ENCODE results near the gene ARHGAP12.

The ARHGAP12 gene

GRCh38 chr10:31757386-31757791, 171.2 kb downstream of the ARHGAP12 start:
- no peak for TF ChIP-seq CTCF (IDR thresholded peaks at IDR 0.05)
- H3K4me3 ChIP-seq = no peak overlapping the region

GRCh38 chr10:31756729-31757110, 171.9 kb downstream of the ARHGAP12 start:
- DNase-seq (ENCODE audit: low spot score) = no peak
- Histone ChIP-seq H3K27ac (peak overlapping the region in 1 of 2 donors; percentile 40), H3K4me3 (no peak overlapping the region)
- TF ChIP-seq CTCF (IDR thresholded peaks at IDR 0.05) = no peak

More at GRCh38 chr10:31757386-31757791, 171.2 kb downstream of the ARHGAP12 start:
- H3K27ac ChIP-seq = peak overlapping the region; percentile 57 to 99
- DNase-seq (ENCODE audit: low spot score) = no peak

- peak overlapping the region in 1 of 2 donors; percentile 40 for H3K27ac ChIP-seq
- no peak for TF ChIP-seq CTCF (IDR thresholded peaks at IDR 0.05)
- no peak overlapping the region for H3K4me3 ChIP-seq
- no peak for DNase-seq (ENCODE audit: low spot score)
Measured at GRCh38 chr10:31756101-31756728, 172.4 kb downstream of the ARHGAP12 start.

Data from coronary artery (tissue), 2 donors.